Measurements from ENCODE around the gene UVRAG.

The UVRAG gene

GRCh38 chr11:75814677-75815344, at the start of gene UVRAG:
UVRAG (plus strand) TSS chr11:75815210; CDS start chr11:75815408, 198 bp downstream.
- Histone ChIP-seq H3K4me3 (ENCODE audit: low read depth, low read length, poor library complexity, severe bottlenecking) (peak within 1 kb of the TSS; percentile 95), H3K9ac (ENCODE audit: low read length) (peak within 1 kb of the TSS; percentile 96), H4K20me1 (ENCODE audit: insufficient read depth, low read length) (no peaks in the 10 kb centered on the region), H3F3A (ENCODE audit: insufficient read depth, low read length) (no peaks in the 10 kb centered on the region), H3K27ac (ENCODE audit: low read depth, low read length, poor library complexity, severe bottlenecking) (peak within 1 kb of the TSS; percentile 65), H3K79me2 (ENCODE audit: insufficient read depth, low read length) (peaks cover 41% of the 10 kb centered on the region), H2AFZ (ENCODE audit: low read length) (peak within 1 kb of the TSS; percentile 30; the same call in 1 of the 2 replicates), H3K36me3 (ENCODE audit: insufficient read depth, low read length) (no peaks in the 10 kb centered on the region), H3K4me2 (ENCODE audit: low read length) (peak within 1 kb of the TSS; percentile 87), H3K4me1 (ENCODE audit: insufficient read depth, low read length, severe bottlenecking) (peaks cover 58% of the 10 kb centered on the region), H3K27me3 (ENCODE audit: insufficient read depth, low read length) (no peaks in the 10 kb centered on the region), H3K9me2 (ENCODE audit: low read depth, low read length) (no peaks in the 10 kb centered on the region), H3K9me3 (ENCODE audit: low read length) (no peaks in the 10 kb centered on the region)
- TF ChIP-seq CTCF (IDR thresholded peaks at IDR 0.05; ENCODE audit: low read length) (no peak), EZH2 (IDR thresholded peaks at IDR 0.05; ENCODE audit: borderline replicate concordance, low read length) (no peak)

GRCh38 chr11:75766443-75767227, 48.4 kb upstream of the UVRAG start:
- no peaks in the 10 kb centered on the region for H3K36me3 ChIP-seq (ENCODE audit: insufficient read depth, low read length)
- H3K27ac ChIP-seq (ENCODE audit: low read depth, low read length, poor library complexity, severe bottlenecking), result no peak overlapping the region
- H3K79me2 ChIP-seq (ENCODE audit: insufficient read depth, low read length), result no peaks in the 10 kb centered on the region
- no peak overlapping the region for H3K4me3 ChIP-seq (ENCODE audit: low read depth, low read length, poor library complexity, severe bottlenecking)
- no peaks in the 10 kb centered on the region for H4K20me1 ChIP-seq (ENCODE audit: insufficient read depth, low read length)
- H3K27me3 ChIP-seq (ENCODE audit: insufficient read depth, low read length), result 0 out of 2 replicates have a peak, but pooled peaks cover 6% of the 10 kb centered on the region
- H3K9ac ChIP-seq (ENCODE audit: low read length), result no peak overlapping the region
- H3K9me3 ChIP-seq (ENCODE audit: low read length), result no peaks in the 10 kb centered on the region
- H3K4me1 ChIP-seq (ENCODE audit: insufficient read depth, low read length, severe bottlenecking), result peaks cover 19% of the 10 kb centered on the region
- no peaks in the 10 kb centered on the region for H3F3A ChIP-seq (ENCODE audit: insufficient read depth, low read length)
- no peak for TF ChIP-seq EZH2 (IDR thresholded peaks at IDR 0.05; ENCODE audit: borderline replicate concordance, low read length)
- TF ChIP-seq CTCF (IDR thresholded peaks at IDR 0.05; ENCODE audit: low read length), result no peak
- no peaks in the 10 kb centered on the region for H3K9me2 ChIP-seq (ENCODE audit: low read depth, low read length)
- no peak overlapping the region for H2AFZ ChIP-seq (ENCODE audit: low read length)
- H3K4me2 ChIP-seq (ENCODE audit: low read length), result no peak overlapping the region

- peaks cover 19% of the 10 kb centered on the region for H3K4me1 ChIP-seq (ENCODE audit: insufficient read depth, low read length, severe bottlenecking)
Measured at GRCh38 chr11:75767228-75767572, 47.8 kb upstream of the UVRAG start.

More at GRCh38 chr11:75767228-75767572, 47.8 kb upstream of the UVRAG start:
- no peak overlapping the region for H2AFZ ChIP-seq (ENCODE audit: low read length)
- no peak overlapping the region for H3K27ac ChIP-seq (ENCODE audit: low read depth, low read length, poor library complexity, severe bottlenecking)
- no peaks in the 10 kb centered on the region for H3K79me2 ChIP-seq (ENCODE audit: insufficient read depth, low read length)
- no peaks in the 10 kb centered on the region for H3F3A ChIP-seq (ENCODE audit: insufficient read depth, low read length)
- no peak overlapping the region for H3K9ac ChIP-seq (ENCODE audit: low read length)
- 0 out of 2 replicates have a peak, but pooled peaks cover 6% of the 10 kb centered on the region for H3K27me3 ChIP-seq (ENCODE audit: insufficient read depth, low read length)
- H3K4me3 ChIP-seq (ENCODE audit: low read depth, low read length, poor library complexity, severe bottlenecking), result no peak overlapping the region
- no peaks in the 10 kb centered on the region for H3K9me2 ChIP-seq (ENCODE audit: low read depth, low read length)
- H4K20me1 ChIP-seq (ENCODE audit: insufficient read depth, low read length), result no peaks in the 10 kb centered on the region
- TF ChIP-seq CTCF (IDR thresholded peaks at IDR 0.05; ENCODE audit: low read length) (no peak), EZH2 (IDR thresholded peaks at IDR 0.05; ENCODE audit: borderline replicate concordance, low read length) (no peak)
- no peak overlapping the region for H3K4me2 ChIP-seq (ENCODE audit: low read length)
- no peaks in the 10 kb centered on the region for H3K9me3 ChIP-seq (ENCODE audit: low read length)
- H3K36me3 ChIP-seq (ENCODE audit: insufficient read depth, low read length), result no peaks in the 10 kb centered on the region

Measured in OCI-LY1 (cell line).